ENCODE results near the gene HECTD1. TPM values are rescaled to one million over a fixed set of nuclear protein-coding genes. Genes with fewer than 3 reads are reported as not detected.
"Not testable (repeated sequence)": the region's sequence is repeated elsewhere in the genome, so short reads cannot be mapped to it uniquely, and the experiment has no call there.

HECTD1 gene
- total RNA-seq, 1 donor from 2014 or later = 163 TPM

GRCh38 chr14:31200702-31200990 is 6.9 kb downstream of the HECTD1 start:
- no peak for DNase-seq (ENCODE audit: low spot score, unreplicated experiment)
- no peak overlapping the region for H3K4me3 Mint-ChIP-seq (ENCODE audit: low read depth)
- peaks cover 42% of the 10 kb centered on the region for H3K36me3 Mint-ChIP-seq (ENCODE audit: insufficient read depth)
- H3K27me3 Mint-ChIP-seq = no peaks in the 10 kb centered on the region
- no peak for TF ChIP-seq CTCF (IDR thresholded peaks at IDR 0.05; ENCODE audit: unreplicated experiment)
- peaks cover 3% of the 10 kb centered on the region for H3K9me3 Mint-ChIP-seq (ENCODE audit: low read depth)
- H3K4me1 Mint-ChIP-seq (ENCODE audit: low read depth) = peaks cover 17% of the 10 kb centered on the region
- no peak overlapping the region for H3K27ac Mint-ChIP-seq

DNA sequence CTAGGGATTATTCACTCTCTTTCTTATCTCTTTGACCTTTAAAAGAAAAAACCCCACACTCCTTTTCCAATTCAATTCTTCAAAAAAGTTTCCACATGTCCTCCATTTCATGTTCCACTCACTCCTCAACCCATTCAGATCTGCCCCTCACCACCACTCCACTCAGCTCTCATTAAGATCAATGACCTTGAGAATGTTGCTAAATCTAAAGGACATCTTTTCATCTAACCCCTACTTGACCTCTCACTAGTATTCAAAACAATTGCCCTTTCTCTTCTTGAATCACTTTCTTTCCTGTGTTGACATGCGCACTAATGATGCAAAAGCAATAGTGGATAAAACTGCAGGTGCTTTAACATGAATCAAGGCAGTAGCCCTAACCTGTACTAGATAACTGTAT is 9.9 kb downstream of the HECTD1 start:
- no peak overlapping the region for H3K4me3 Mint-ChIP-seq (ENCODE audit: low read depth)
- H3K4me1 Mint-ChIP-seq (ENCODE audit: low read depth) = peaks cover 10% of the 10 kb centered on the region
- H3K27ac Mint-ChIP-seq = peak overlapping the region; percentile 12
- no peaks in the 10 kb centered on the region for H3K27me3 Mint-ChIP-seq
- H3K9me3 Mint-ChIP-seq (ENCODE audit: low read depth) = peaks cover 3% of the 10 kb centered on the region
- TF ChIP-seq CTCF (IDR thresholded peaks at IDR 0.05; ENCODE audit: unreplicated experiment) = no peak
- no peak for DNase-seq (ENCODE audit: low spot score, unreplicated experiment)
- H3K36me3 Mint-ChIP-seq (ENCODE audit: insufficient read depth) = peaks cover 30% of the 10 kb centered on the region

DNA sequence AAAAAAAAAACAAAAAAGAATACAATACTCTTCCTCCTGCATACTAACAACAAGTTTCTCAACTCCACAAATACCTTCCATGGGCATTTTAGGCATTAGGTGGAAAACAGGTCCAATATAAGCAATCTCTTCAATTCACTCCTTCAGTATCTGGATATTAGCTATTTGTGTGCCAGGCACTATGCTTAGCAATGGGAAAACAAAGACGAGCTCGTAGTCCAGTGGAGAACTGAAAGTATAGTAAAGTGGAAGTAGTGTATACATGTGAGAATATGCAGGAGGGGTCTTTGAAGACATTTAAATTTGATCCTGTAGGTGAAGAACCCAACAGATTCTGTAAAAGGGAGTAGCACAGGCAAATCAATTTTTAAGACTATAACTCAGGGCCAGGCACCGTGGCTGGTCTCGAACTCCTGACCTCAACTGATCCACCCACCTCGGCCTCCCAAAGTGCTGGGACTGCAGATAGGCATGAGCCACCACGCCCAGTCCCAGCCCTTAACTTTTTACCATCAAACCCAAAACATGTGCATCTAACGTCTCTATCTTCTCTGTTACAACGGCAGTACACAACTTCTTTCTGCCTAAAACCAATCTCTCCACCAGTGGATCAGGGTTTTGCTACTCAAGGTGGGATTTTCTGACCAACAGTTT is 10.6 kb downstream of the HECTD1 start:
- H3K9me3 Mint-ChIP-seq (ENCODE audit: low read depth) = peaks cover 3% of the 10 kb centered on the region
- no peak for TF ChIP-seq CTCF (IDR thresholded peaks at IDR 0.05; ENCODE audit: unreplicated experiment)
- H3K36me3 Mint-ChIP-seq (ENCODE audit: insufficient read depth) = peaks cover 28% of the 10 kb centered on the region
- DNase-seq (ENCODE audit: low spot score, unreplicated experiment) = no peak
- H3K4me3 Mint-ChIP-seq (ENCODE audit: low read depth) = no peak overlapping the region
- no peak overlapping the region for H3K27ac Mint-ChIP-seq
- H3K4me1 Mint-ChIP-seq (ENCODE audit: low read depth) = peaks cover 10% of the 10 kb centered on the region
- H3K27me3 Mint-ChIP-seq = no peaks in the 10 kb centered on the region

- Mint-ChIP-seq H3K27me3 (no peaks in the 10 kb centered on the region), H3K27ac (no peak overlapping the region), H3K4me3 (ENCODE audit: low read depth) (no peak overlapping the region), H3K36me3 (ENCODE audit: insufficient read depth) (peaks cover 15% of the 10 kb centered on the region), H3K9me3 (ENCODE audit: low read depth) (peaks cover under 1% of the 10 kb centered on the region), H3K4me1 (ENCODE audit: low read depth) (peaks cover 6% of the 10 kb centered on the region)
- no peak for DNase-seq (ENCODE audit: low spot score, unreplicated experiment)
- no peak for TF ChIP-seq CTCF (IDR thresholded peaks at IDR 0.05; ENCODE audit: unreplicated experiment)
Measured at GRCh38 chr14:31194661-31195060, 12.9 kb downstream of the HECTD1 start.

GRCh38 chr14:31194095-31194494 is 13.5 kb downstream of the HECTD1 start:
- TF ChIP-seq CTCF (IDR thresholded peaks at IDR 0.05; ENCODE audit: unreplicated experiment) = no peak
- Mint-ChIP-seq H3K27ac (no peak overlapping the region), H3K4me3 (ENCODE audit: low read depth) (no peak overlapping the region), H3K27me3 (no peaks in the 10 kb centered on the region), H3K4me1 (ENCODE audit: low read depth) (peaks cover 6% of the 10 kb centered on the region), H3K36me3 (ENCODE audit: insufficient read depth) (peaks cover 14% of the 10 kb centered on the region), H3K9me3 (ENCODE audit: low read depth) (no peaks in the 10 kb centered on the region)
- DNase-seq (ENCODE audit: low spot score, unreplicated experiment) = no peak

DNA sequence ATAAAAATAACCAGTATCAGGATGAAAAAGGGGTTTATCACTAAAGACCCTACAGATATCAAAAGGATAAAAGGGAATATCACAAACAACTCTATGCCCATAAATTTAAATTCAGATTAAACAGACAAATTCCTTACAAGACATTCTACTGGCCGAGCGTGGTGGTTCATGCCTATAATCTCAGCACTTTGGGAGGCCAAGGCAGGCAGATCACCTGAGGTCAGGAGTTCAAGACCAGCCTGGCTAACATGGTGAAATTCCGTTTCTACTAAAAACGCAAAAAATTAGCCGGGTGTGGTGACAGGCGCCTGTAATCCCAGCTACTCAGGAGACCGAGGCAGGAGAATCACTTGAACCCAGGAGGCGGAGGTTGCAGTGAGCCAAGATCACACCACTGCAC is 15.0 kb downstream of the HECTD1 start:
- not testable (repeated sequence) for H3K27ac Mint-ChIP-seq; H3K4me3 Mint-ChIP-seq (ENCODE audit: low read depth); H3K27me3 Mint-ChIP-seq; H3K4me1 Mint-ChIP-seq (ENCODE audit: low read depth); H3K9me3 Mint-ChIP-seq (ENCODE audit: low read depth); DNase-seq (ENCODE audit: low spot score, unreplicated experiment)
- H3K36me3 Mint-ChIP-seq (ENCODE audit: insufficient read depth) = peaks cover 15% of the 10 kb centered on the region
